Tongue (tissue), 2 donors: ENCODE data around the gene LMO4. TPM values are rescaled to one million over a fixed set of nuclear protein-coding genes. Genes with fewer than 3 reads are reported as not detected.

Source experiments
- DNase-seq: peaks from one replicate; pipeline ENCODE4 v3.0.0-alpha.2; 2015
- total RNA-seq: library from RNA; depleted of rRNA; stranded (reverse); fragments of >200 nt; gene quantifications from one replicate; pipeline ENCODE4 v1.2.3, GENCODE V29; 2014

LMO4 gene
- total RNA-seq, 1 donor from 2014 or later, result 69.2 TPM

DNA sequence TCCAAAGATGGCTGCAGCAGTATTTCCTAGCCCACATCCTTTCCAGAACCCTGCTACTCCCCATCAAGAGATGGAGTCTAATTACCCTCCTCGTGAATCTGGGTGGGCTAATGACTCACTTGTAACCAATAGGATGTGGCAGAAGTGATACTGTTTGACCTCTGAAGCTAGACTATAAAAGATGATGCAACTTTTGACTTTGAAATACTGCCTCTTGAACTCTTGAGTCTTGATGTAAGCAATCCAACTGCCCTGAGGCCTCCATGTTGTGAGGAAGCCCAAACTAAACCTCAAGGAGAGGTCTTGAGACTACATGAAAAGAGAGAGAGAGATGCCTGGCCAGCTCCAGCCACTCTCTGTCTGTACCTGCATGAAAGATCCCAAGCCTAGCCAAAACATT, 29.5 kb downstream of the LMO4 start:
- no peak for DNase-seq

DNA sequence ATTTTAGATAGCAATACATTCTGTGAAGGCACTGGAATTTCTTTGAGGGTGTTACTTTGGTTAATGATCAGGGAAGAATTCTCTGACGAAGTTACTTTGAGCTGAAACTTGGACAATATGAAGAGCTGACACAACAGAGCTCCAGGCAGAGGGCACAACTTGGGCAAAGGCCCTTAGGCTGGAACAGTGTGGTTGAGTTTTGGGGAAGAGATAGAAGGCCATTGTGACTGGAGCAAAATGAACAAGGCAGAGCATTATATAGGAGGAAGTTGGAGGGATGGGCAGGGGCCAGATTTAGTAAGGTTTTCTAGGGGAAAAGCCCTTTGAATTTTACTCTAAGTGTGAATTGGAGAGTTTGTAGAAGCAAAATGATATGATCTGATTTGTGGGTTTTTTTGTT, 30.9 kb downstream of the LMO4 start:
- DNase-seq, result no peak

DNA sequence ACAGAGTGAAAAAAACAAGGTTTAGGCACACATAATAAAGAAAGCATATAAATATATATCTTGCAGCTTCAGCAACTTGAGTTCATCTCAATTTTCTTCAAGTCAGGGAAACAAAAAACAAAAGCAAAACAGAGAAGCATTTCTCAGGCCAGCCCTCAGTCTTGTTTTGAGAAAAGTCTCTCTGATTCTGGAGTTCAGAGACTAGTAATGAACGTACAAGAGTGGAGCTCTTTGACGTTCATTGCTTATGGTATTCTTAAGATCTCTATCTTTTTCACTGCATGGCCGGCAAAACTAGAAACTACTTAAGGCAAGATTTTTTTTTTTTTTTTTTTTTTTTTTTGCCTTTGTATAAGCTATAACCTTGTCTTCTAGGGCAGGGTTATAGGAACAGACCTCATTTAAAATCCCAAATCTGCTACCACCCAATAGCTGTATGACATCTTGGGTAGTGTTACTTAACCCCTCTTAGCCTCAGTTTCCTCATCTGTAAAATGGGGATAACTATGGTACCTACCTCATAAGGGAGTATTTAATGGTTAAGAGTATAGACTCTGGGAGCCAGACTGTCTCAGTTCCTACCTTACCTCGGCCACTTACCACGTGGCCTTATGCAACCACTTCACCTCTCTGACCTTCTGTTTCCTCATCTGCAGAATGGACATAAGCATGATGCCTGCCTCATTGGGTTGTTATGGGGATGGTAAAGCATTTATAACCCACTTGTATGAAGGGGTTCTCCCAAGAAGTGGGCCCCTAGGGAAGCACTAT, 33.6 kb downstream of the LMO4 start:
- DNase-seq, result no peak

DNA sequence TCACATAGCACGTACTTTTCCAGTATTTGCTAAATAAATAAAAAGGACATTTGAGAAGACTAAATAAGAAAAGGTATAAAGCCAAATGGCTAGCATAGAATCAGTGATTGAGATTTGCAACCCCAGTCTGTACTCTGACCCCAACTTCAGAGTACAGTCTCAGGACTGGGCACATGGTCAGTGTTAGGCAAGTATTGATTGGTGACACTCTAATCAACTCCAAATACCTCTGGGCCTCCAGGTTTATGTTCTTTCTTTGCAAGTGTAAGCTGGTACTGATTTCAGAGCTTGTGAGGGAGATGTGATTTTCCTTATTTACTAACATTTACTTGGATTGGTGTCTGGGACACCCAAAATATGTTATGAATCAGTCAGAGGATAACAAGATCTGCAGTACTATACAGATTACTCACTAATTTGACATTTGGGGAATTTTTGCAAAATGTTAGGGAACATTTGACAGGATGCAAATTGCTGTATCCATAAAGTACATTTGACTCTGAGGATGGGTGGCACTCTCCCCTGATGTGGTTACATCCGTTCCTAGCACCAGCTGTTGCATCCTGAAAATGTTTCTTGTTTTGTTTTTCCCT, 34.2 kb downstream of the LMO4 start:
- DNase-seq, result no peak

DNA sequence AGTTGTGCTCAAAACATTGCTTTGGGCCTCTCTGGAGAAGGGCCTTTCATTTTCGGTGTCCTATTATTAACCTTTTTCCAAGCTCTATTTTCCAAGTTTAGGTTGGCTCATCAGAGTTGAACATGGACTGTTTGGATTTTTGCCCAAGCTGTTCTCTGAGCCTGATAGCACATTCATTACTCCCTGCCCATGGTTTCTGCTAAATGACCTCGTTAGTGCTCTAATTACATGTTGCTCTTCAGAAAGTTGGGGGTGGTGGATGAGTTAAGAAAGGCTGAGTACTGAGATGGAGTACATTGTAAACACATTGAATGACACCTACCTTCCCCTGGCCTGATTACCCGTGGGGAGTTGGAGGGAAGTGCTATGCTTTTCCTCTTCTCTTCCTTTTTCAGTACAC, 38.9 kb downstream of the LMO4 start:
- DNase-seq, result no peak

DNA sequence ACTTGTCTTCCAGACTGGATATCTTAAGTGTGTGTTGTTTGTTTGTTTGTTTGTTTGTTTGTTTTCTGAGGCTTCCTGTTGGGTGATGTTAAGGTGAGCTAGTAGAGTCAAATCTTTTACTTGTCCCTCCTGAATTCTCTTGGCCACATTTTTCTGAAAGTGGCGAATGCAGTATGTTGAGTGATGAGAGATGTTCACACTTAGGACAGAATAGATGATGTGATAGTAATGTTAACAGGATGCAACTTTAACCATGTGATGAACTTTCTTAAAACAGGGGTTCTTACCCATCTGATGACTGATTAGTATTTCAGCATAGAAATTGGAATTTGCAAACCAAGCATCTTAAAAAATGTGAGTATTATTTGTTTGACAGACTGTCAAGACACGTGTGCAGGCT, 40.2 kb downstream of the LMO4 start:
- DNase-seq, result no peak

DNA sequence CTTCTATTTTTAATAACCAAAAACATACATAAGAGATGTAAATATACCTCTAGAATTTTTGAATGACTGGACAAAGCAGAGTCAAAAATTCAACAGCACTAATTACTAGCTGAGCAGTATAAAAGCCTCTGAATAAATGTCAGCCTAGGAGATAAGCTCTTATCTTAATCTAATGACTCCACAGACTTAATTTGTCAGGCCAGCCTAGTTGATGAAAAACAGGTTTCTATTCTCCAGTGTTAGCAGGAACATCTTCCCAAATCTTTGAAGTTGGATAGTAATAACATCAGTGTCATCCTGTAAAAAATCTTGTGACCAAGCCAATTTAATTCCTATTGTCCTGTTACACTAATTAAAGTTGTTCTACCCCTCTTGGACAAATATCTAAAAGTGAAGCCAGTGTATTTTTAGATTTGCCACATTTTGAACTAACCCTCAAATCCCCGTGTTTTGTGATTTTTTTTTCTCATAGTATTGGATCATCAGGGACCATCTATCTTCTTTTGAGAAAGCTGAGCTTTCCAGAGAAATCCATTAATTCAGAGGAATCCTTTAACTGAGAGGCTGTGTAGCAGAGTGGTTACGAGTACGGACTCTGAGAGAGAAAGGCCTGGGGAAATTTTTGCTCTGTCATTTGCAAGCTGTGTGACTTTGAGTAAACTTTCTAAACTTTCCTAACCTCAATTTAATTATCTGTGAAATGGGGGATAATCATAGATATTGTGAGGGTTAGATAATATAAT, 41.2 kb downstream of the LMO4 start:
- DNase-seq, result no peak

DNA sequence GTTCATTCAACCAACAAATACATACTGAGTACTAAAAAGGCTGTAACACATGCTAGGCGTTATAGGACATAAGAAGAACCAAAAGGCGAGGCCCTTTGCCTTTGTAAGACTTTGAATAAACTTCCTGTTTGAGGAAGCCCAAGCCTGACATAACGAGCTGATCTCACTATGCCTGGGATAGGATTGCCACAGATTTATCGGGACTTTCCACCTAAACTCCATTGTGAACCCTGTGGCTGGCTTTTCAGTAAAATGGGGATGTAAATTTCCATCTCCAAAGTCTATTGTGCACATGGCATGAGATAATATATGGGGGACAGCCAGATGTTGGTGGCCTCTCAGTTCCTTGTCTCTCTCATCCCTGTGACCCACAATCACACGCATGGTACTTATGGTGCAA, 41.9 kb downstream of the LMO4 start:
- DNase-seq, result no peak

DNA sequence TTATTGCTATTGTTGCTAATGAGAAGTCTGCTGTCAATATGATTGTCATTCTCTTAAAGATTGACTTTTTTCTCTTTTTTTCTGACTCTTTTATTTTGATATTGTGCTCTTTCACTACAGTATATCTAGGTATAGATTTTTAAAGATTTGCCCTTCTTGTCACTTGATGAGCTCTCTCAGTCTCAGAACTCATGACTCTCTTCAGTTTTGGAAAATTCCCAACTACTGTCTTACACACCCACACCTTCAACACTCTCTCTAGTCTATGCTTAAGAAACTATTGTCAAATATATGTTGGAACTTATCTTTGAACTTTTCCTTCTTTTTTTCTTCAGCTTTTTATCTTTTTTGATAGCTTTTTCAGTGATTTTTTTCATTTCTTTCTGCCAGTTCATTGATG, 50.6 kb downstream of the LMO4 start:
- DNase-seq, result no peak

DNA sequence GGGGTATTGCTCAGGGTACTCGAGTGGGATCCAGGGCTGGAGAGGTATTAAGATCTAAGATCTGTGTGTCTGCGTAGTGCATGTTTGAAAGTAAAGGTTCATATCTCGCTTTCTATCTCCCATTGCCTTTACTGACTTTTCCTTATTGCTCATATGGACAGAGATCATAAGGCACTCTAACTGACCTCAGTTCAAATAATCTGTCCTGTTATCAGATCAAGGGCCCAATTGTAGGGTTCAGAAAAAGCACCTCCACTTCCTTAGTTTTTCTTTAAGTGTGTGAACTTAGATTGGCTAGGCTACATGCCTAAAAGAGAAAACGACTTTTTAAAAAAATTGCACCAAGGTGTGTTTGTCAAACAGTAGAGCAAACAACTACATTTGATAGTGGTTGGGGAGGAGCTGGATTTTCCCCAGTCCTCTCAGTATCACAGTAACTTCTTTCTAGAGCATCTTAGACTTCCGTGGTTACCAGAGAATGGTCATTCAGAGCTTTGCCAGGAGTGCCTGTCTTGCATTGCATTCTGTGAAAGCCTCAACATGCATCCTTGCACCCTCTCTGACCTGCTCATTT, 57.6 kb downstream of the LMO4 start:
- no peak for DNase-seq

DNA sequence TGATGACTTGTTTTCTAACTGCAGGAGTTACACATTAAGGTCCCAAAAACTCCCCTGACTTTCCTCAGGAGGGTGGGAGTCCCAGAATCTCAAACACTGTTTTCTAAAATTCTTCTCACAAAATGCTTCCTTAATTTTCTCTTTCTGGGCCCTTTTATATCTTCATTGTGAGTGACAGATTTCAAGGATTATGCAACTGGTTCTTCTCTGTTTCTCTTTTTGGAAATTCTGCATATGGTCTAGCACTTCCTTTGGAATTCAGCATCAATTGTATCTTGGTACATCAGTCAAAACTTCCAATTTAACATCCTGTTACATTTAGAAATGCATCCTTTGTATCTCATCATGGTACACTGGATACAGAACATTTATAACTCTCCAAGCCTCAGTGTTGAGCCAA, 59.7 kb downstream of the LMO4 start:
- DNase-seq, result no peak

DNA sequence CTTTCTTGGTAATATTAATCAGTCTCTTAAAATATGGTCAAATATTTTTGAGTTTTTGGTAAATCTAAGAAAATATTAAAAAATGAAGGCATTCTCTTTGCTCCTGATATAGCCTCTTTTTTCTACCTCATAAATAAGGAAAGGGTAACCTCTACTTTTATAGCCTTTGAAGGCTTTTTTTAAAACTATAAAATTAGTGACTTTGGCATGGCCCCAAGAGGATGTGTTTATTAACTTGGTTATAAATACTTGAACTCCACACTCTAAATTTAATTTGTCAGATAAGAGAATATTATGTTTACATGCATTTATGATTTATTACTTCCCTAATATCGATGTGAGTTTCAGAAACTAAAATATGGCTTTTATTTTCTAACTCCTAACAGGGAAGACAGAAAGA, 60.3 kb downstream of the LMO4 start:
- no peak for DNase-seq

DNA sequence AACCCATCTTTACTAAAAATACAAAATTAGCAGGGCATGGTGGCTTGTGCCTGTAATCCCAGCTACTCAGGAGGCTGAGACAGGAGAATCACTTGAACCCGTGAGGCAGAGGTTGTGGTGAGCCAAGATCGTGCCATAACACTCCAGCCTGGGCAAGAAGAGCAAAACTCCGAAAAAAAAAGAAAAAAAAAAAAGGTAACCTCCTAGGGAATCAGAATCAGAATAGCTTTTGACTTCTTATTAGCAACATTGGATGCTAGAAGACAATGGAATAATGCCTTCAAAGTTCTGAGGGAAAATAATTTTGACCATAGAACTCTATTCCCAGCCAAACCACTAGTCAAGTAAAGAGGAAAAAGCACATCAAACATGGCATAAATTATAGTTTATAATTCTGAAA, 60.9 kb downstream of the LMO4 start:
- DNase-seq, result no peak

DNA sequence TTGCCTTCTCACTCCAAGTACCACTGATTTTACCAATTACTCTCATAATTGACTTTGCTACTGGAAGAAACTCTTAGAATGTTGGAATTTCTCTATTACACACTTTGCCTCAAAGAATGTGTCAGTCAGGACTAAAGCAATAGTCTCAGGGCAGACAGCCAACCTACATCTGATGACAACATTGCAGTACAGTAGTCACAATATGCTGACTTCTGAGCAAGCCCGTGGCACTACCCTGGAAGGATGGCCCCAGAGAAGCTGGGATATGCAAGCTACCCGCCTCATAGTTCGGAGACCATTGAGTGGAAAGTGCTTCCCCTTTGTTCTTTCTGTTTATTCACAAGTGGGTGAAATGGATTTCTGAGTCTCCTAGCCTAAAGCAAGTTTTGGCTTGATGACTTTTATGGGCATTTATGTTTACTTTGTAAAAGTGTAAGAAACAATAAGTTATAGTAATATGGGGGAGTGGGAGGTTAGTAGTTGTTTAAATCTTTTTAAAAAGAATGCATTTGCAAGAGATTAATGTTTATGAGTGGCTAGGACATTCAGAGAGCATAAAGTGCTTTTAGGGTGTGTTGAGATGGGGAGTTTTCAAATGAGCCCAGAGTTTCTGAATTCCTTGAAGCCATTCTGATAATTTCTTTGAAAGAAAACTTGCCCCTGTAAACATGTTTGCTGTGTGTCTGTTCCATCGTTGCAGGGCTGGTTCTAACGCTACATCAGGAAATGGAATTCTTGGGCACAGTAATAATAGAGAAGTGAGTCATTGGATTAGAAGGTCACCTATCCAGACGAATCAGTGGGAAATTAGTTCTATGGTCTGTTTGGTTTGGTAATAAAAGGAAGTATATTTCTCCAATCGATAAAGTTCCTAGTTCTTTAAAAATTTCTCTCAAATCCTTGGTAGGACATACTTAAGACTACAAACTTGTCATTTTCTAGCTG, 63.8 kb downstream of the LMO4 start:
- DNase-seq, result no peak

DNA sequence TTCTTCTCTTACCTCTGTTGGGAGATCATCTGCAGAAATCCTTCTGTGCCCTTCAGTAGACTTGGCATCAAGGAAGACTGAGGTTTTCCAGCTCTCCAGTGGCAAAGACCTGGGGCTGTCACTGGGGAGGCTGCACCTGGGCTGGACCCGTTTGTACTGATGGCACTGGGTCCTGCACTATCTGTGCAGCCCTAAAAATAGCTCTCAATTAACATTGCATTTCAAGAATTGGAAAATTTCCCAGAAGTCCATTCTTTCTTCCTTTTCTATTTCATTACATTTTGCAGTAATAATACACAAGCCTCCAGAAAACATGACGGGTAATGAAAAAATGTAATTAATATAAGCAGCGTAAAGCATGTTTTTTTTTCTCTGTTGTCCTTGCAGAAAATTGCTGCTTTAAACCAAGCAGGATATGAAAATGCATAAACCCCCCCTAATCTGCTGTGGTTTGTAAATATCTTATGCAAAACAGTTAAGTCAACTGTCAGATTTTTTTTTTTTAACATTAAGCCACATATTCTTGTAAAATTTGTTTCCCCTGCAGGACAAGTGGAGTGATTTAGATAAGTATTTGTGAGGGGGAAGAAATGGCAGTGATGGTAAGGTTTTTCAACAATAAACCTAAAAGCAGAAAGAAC, 64.9 kb downstream of the LMO4 start:
- no peak for DNase-seq

DNA sequence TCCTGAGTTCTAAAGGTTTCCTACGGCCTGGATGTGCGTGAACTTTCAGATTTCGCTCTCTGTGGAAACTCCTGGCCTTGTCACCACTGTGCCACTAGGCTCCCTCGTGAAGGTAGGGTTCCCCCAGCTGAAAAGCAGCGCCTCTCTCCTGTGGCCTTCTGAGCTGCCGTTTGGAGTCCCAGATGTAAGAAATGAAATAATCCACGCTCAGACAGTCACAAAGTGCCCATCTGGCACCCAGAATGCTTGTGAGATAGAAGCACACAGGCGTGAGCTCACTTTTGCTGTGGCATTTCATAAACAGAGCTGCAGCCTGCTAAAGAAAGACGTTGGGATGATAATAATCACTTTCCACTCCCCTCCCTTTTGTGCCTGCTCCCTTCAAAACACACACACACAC, 65.8 kb downstream of the LMO4 start:
- DNase-seq, result no peak

DNA sequence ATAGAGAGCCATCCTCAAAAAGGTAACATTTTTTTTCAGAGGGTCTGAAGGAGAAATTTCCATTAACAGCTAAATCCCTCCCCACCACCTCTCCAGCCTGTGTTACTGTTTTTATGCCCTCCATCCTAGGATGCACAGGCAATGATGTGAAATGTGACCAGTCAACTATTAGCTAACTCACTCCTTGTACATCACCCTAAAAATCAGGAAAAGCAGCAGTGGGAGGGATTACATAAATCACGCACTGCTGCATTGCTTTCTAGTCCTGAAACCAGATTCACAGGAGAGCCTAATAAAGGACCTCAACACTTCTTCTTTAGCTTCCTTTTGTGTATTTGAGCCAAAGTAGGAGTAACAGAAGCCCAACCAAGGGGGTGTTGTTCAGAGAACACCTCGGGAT, 66.3 kb downstream of the LMO4 start:
- DNase-seq, result no peak
